HUDEP-2 (cell line): ENCODE data around the gene CEP72.
"Not testable (repeated sequence)": the region's sequence is repeated elsewhere in the genome, so short reads cannot be mapped to it uniquely, and the experiment has no call there.

Source experiments
- DNase-seq, 76 experiments: peaks; one replicate each; lab custom pipeline; 2025; ENCODE audit not compliant: unreplicated experiment in 76 of 76; lab: John Stamatoyannopoulos, UW

Gene CEP72

GRCh38 chr5:668283-668995, 56.3 kb downstream of the CEP72 start:
- DNase-seq = no peak

- DNase-seq = peak in 17 of 76 experiments; percentile 4 to 41 (median 17)
These were observed 57.1 kb downstream of the CEP72 start for GRCh38 chr5:669111-669841.

- no peak for DNase-seq
These were observed 57.8 kb downstream of the CEP72 start for GRCh38 chr5:669842-670395.

- no peak for DNase-seq
These were observed 58.5 kb downstream of the CEP72 start for GRCh38 chr5:670396-671270.

- DNase-seq = peak in 53 of 76 experiments; percentile 5 to 62 (median 42)
These were observed 59.6 kb downstream of the CEP72 start for GRCh38 chr5:671459-672328.

- peak in 9 of 76 experiments; percentile 8 to 32 (median 14) for DNase-seq
These were observed 60.4 kb downstream of the CEP72 start for GRCh38 chr5:672329-673160.

- no peak for DNase-seq
These were observed 61.2 kb downstream of the CEP72 start for GRCh38 chr5:673161-673830.

- DNase-seq = no peak
These were observed 61.9 kb downstream of the CEP72 start for GRCh38 chr5:673831-674629.

GRCh38 chr5:674630-675011, 62.5 kb downstream of the CEP72 start:
- DNase-seq = no peak

GRCh38 chr5:675111-675870, 63.2 kb downstream of the CEP72 start:
- DNase-seq = no peak

GRCh38 chr5:675871-676698, 63.9 kb downstream of the CEP72 start:
- DNase-seq = no peak

- DNase-seq = no peak
These were observed 64.5 kb downstream of the CEP72 start for GRCh38 chr5:676699-677076.

GRCh38 chr5:677131-678101, 65.3 kb downstream of the CEP72 start:
- DNase-seq = no peak

- DNase-seq = not testable (repeated sequence)
These were observed 66.4 kb downstream of the CEP72 start for GRCh38 chr5:678521-678920.
